ENCODE results near the gene ASRGL1. TPM values are rescaled to one million over a fixed set of nuclear protein-coding genes. Genes with fewer than 3 reads are reported as not detected.
"Not testable (repeated sequence)": the region's sequence is repeated elsewhere in the genome, so short reads cannot be mapped to it uniquely, and the experiment has no call there.

Gene ASRGL1
- total RNA-seq, 1 donor from 2014 or later, result 4.6 TPM

DNA sequence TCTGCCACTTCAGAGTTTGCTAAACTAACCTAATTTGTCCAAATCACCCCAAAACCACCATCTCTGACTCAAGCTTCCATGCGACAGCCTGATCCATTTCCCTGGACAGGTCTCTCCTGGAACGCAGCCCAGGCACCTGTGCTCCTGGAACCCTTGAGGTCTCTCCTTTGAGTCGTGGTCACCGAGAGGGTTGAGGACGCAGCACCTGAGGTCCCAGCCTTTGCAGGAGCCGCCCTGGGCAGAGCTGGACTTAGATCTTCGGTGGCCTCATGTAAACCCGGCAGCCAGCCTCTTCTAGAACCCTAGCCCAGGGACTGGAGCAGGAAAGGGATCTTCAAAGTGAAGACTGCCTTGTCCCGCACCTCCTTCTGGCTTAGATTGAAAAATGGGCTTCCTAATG is 37.6 kb downstream of the ASRGL1 start:
- Histone ChIP-seq H3K36me3 (no peaks in the 10 kb centered on the region), H3K4me3 (no peak overlapping the region), H3K4me1 (peaks cover 4% of the 10 kb centered on the region), H3K9me3 (replicated peaks) (no peaks in the 10 kb centered on the region), H3K27me3 (ENCODE audit: low read depth) (no peaks in the 10 kb centered on the region), H3K27ac (replicated peaks) (no peak overlapping the region)
- DNase-seq, result no peak
- TF ChIP-seq, protein P1, sequence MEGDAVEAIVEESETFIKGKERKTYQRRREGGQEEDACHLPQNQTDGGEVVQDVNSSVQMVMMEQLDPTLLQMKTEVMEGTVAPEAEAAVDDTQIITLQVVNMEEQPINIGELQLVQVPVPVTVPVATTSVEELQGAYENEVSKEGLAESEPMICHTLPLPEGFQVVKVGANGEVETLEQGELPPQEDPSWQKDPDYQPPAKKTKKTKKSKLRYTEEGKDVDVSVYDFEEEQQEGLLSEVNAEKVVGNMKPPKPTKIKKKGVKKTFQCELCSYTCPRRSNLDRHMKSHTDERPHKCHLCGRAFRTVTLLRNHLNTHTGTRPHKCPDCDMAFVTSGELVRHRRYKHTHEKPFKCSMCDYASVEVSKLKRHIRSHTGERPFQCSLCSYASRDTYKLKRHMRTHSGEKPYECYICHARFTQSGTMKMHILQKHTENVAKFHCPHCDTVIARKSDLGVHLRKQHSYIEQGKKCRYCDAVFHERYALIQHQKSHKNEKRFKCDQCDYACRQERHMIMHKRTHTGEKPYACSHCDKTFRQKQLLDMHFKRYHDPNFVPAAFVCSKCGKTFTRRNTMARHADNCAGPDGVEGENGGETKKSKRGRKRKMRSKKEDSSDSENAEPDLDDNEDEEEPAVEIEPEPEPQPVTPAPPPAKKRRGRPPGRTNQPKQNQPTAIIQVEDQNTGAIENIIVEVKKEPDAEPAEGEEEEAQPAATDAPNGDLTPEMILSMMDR (IDR thresholded peaks at IDR 0.05; ENCODE audit: borderline replicate concordance), result no peak
- intact Hi-C loops (cut with micrococcal nuclease), result no loop called here

DNA sequence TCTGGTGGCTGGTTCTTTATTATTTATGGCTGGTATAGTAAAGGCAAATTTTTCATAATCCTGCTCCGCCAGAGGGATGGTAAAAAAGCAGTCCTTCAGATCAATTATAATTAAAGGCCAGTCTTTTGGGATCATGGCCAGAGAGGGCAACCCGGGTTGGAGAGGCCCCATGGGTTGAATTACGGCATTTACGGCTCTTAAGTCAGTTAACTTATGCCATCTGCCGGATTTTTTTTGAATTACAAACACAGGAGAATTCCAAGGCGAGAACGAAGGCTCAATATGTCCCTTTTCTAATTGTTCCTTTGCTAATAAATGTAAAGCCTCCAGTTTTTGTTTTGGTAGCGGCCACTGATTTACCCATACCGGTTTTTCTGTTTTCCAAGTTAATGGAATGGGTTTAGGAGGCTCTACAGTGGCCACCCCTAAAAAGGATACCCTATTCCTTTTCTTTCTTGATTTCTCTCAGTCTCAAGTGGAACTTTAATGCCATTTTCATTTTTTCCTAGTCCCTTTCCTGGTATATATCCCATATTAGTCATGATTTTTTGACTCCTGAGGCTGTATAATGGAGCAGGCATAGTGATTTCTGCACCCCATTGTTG is 41.3 kb downstream of the ASRGL1 start:
- H3K4me3 ChIP-seq; H3K36me3 ChIP-seq; H3K27ac ChIP-seq (replicated peaks); intact Hi-C loops (cut with micrococcal nuclease); H3K9me3 ChIP-seq (replicated peaks); H3K27me3 ChIP-seq (ENCODE audit: low read depth); DNase-seq: not testable (repeated sequence)
- TF ChIP-seq, protein P1 (IDR thresholded peaks at IDR 0.05; ENCODE audit: borderline replicate concordance), result peak; percentile 62
- H3K4me1 ChIP-seq, result peaks cover 11% of the 10 kb centered on the region

DNA sequence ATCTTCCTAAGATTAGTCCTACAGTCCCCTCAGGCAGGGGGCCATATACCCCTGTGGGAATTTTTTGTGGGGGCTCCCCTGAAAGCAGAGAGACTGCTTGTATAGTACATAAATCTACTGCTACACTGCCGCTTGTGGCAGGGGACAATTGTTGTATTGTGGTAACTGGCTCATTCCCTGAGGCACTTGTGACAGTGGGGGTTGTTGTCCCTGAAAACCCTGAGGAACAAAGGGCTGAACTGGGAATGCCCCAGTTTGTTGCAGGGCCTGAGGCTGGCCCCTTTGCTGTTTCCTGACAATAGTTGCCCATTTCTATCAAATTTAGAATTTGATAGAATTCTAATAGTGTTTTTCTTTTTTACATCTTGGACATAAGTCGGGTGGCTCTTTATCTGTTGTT is 42.3 kb downstream of the ASRGL1 start:
- H3K4me3 ChIP-seq, H3K36me3 ChIP-seq: not testable (repeated sequence)

DNA sequence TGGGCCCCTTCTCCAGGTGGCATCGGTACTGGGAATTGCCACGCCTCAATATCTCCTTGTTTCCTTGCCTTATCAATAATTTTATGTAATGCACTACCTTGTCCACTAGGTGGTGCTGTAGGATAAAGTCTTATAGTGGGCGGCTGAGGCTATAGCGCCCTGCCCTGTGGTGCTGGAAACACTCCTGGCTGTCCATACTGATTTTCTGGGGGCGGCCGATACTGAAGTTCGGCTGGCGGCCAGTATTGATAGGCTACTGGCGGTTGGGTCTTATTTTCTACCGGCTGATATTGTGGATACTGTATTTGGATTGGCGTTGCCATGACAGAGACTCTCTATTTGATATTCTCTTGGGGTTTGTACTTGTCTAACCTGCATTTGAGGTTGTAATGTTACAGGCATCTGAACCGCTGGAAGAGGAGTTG is 43.6 kb downstream of the ASRGL1 start:
- peaks cover 11% of the 10 kb centered on the region for H3K4me1 ChIP-seq
- TF ChIP-seq, protein P1 (IDR thresholded peaks at IDR 0.05; ENCODE audit: borderline replicate concordance), result peak; percentile 90
- not testable (repeated sequence) for H3K36me3 ChIP-seq; H3K27me3 ChIP-seq (ENCODE audit: low read depth); H3K27ac ChIP-seq (replicated peaks); H3K9me3 ChIP-seq (replicated peaks)
- peak overlapping the region; percentile 6 for H3K4me3 ChIP-seq
- intact Hi-C loops (cut with micrococcal nuclease), result loop anchor here (10.0 kb wide), 1 partner anchor 314 kb away; no protein-coding TSS in a partner anchor
- peak; percentile 27 for DNase-seq

More for the DNA sequence above, 42.3 kb downstream of the ASRGL1 start:
- H3K27ac ChIP-seq (replicated peaks); DNase-seq; H3K27me3 ChIP-seq (ENCODE audit: low read depth); intact Hi-C loops (cut with micrococcal nuclease); H3K9me3 ChIP-seq (replicated peaks): not testable (repeated sequence)
- H3K4me1 ChIP-seq, result peaks cover 11% of the 10 kb centered on the region

DNA sequence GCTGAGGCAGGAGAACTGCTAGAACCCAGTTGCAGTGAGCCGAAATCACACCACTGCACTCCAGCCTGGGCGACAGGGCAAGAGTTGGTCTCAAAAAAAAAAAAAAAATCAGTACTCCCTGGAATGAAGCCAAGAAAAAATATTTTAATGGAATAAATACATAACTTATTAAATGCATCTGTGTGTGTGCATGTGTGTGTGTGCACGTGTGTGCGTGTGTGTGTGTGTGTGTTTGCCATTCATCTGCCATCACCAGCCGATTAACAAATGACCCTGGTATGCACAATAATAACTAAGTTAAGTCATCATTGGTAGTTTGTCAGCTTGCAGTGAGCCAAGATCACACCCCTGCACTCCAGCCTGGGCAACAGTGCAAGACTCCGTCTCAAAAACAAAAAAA is 46.6 kb downstream of the ASRGL1 start:
- Histone ChIP-seq H3K36me3 (no peaks in the 10 kb centered on the region), H3K27ac (replicated peaks) (no peak overlapping the region), H3K4me1 (peaks cover 7% of the 10 kb centered on the region), H3K27me3 (ENCODE audit: low read depth) (no peaks in the 10 kb centered on the region), H3K9me3 (replicated peaks) (no peaks in the 10 kb centered on the region), H3K4me3 (no peak overlapping the region)
- DNase-seq, result no peak
- TF ChIP-seq, protein P1 (IDR thresholded peaks at IDR 0.05; ENCODE audit: borderline replicate concordance), result no peak
- intact Hi-C loops (cut with micrococcal nuclease), result loop anchor here (10.0 kb wide), 1 partner anchor 311 kb away; no protein-coding TSS in a partner anchor

DNA sequence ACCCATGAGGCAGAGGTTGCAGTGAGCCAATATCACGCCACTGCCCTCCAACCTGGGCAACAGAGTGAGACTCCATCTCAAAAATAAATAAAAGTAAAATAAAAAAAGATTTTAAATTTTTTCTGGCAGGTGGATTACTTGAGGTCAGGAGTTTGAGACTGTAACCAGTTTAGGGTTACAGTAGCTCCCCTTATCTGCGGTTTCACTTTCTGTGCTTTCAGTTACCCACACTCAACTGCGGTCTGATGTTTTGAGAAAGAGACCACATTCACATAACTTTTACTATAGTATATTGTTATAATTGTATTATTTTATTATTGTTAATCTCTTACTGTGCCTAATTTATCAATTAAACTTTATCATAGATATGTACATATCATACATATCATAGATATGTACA is 48.8 kb downstream of the ASRGL1 start:
- H3K4me3 ChIP-seq; H3K4me1 ChIP-seq; H3K36me3 ChIP-seq; DNase-seq; H3K27ac ChIP-seq (replicated peaks); H3K27me3 ChIP-seq (ENCODE audit: low read depth); H3K9me3 ChIP-seq (replicated peaks): not testable (repeated sequence)
- intact Hi-C loops (cut with micrococcal nuclease), result loop anchor here (10.0 kb wide), 1 partner anchor 309 kb away; no protein-coding TSS in a partner anchor

Measured in left ventricle myocardium inferior (tissue), 1 donor.